NCI-H2081 (cell line): ENCODE results near the gene CRISPLD2.
"Not testable (repeated sequence)": the region's sequence is repeated elsewhere in the genome, so short reads cannot be mapped to it uniquely, and the experiment has no call there.

ENCODE experiments used
- DNase-seq, 2 experiments: peaks; one replicate each; lab custom pipeline; 2025; lab: John Stamatoyannopoulos, UW

CRISPLD2 gene

GRCh38 chr16:84821728-84822689, 2.2 kb downstream of the CRISPLD2 start:
- no peak for DNase-seq

- no peak for DNase-seq
These were observed 3.2 kb downstream of the CRISPLD2 start for GRCh38 chr16:84822990-84823389.

GRCh38 chr16:84823484-84823883, 3.7 kb downstream of the CRISPLD2 start:
- no peak for DNase-seq

GRCh38 chr16:84823926-84824325, 4.1 kb downstream of the CRISPLD2 start:
- no peak for DNase-seq

GRCh38 chr16:84825896-84826557, 6.2 kb downstream of the CRISPLD2 start:
- DNase-seq = no peak

- no peak for DNase-seq
These were observed 6.8 kb downstream of the CRISPLD2 start for GRCh38 chr16:84826558-84826941.

GRCh38 chr16:84827131-84827574, 7.4 kb downstream of the CRISPLD2 start:
- DNase-seq = no peak

- DNase-seq = no peak
These were observed 8.1 kb downstream of the CRISPLD2 start for GRCh38 chr16:84827897-84828296.

GRCh38 chr16:84828322-84828721, 8.5 kb downstream of the CRISPLD2 start:
- no peak for DNase-seq

GRCh38 chr16:84829168-84829965, 9.6 kb downstream of the CRISPLD2 start:
- no peak for DNase-seq

GRCh38 chr16:84830765-84831384, 11.1 kb downstream of the CRISPLD2 start:
- DNase-seq = no peak

GRCh38 chr16:84831728-84832127, 11.9 kb downstream of the CRISPLD2 start:
- DNase-seq = not testable (repeated sequence)

- DNase-seq = no peak
These were observed 12.8 kb downstream of the CRISPLD2 start for GRCh38 chr16:84832488-84833143.

GRCh38 chr16:84833144-84833500, 13.3 kb downstream of the CRISPLD2 start:
- DNase-seq = no peak

- DNase-seq = no peak
These were observed 14.0 kb downstream of the CRISPLD2 start for GRCh38 chr16:84833542-84834402.

GRCh38 chr16:84834403-84834772, 14.6 kb downstream of the CRISPLD2 start:
- no peak for DNase-seq

- DNase-seq = no peak
These were observed 16.5 kb downstream of the CRISPLD2 start for GRCh38 chr16:84836234-84836647.

- DNase-seq = no peak
These were observed 17.2 kb downstream of the CRISPLD2 start for GRCh38 chr16:84836967-84837366.

GRCh38 chr16:84838383-84838948, 18.7 kb downstream of the CRISPLD2 start:
- no peak for DNase-seq

GRCh38 chr16:84839054-84839453, 19.3 kb downstream of the CRISPLD2 start:
- DNase-seq = no peak
